Activated effector memory CD4-positive, alpha-beta T cell treated with Interleukin-2 at 50 U/mL for 16 hours (primary cell): ENCODE data around the gene SWSAP1.

Experiments used
- DNase-seq: peaks from one replicate; pipeline ENCODE4 v3.0.0-alpha.2; 2020

The SWSAP1 gene

GRCh38 chr19:11416346-11417052, 42.0 kb downstream of the SWSAP1 start:
- DNase-seq = no peak

- DNase-seq = no peak
Observed at GRCh38 chr19:11418094-11418548, 43.7 kb downstream of the SWSAP1 start.

GRCh38 chr19:11418549-11419506, 44.4 kb downstream of the SWSAP1 start, which contains the start of gene RGL3:
Gene RGL3, minus strand, starts transcription at chr19:11419314. Its CDS starts 36 bp downstream, at chr19:11419278.
- no peak for DNase-seq

GRCh38 chr19:11420429-11421370, 46.2 kb downstream of the SWSAP1 start:
- no peak for DNase-seq

GRCh38 chr19:11421371-11422098, 47.1 kb downstream of the SWSAP1 start:
- peak; percentile 19 for DNase-seq

GRCh38 chr19:11422163-11423065, 47.9 kb downstream of the SWSAP1 start:
- DNase-seq = peak; percentile 52

- no peak for DNase-seq
Observed at GRCh38 chr19:11423164-11423790, 48.8 kb downstream of the SWSAP1 start.

- no peak for DNase-seq
Observed at GRCh38 chr19:11423791-11424181, 49.3 kb downstream of the SWSAP1 start.
